NCI-H2107 (cell line): ENCODE results near the gene MAP3K21.

ENCODE experiments used
- DNase-seq: peaks from one replicate; lab custom pipeline; 2025; lab: John Stamatoyannopoulos, UW

The MAP3K21 gene

DNA sequence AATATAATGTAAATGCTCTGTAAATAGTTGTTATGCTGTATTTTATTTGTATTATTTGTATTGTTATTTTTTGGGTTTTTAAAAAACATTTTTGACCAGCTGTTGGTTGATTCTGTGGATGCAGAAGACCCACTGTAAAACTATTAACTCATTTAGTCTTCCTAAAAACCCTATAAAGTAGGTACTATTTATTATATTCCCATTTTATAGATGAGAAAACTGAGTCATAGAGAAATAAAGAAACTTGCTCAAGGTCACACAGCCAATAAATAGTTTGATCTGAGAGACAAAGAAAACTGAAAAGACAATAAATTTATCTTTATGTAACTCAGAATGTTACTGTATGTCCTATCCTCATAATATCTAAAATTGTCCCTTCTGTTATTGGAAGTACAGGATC lies 1.2 kb upstream of the MAP3K21 start:
- DNase-seq, result no peak

DNA sequence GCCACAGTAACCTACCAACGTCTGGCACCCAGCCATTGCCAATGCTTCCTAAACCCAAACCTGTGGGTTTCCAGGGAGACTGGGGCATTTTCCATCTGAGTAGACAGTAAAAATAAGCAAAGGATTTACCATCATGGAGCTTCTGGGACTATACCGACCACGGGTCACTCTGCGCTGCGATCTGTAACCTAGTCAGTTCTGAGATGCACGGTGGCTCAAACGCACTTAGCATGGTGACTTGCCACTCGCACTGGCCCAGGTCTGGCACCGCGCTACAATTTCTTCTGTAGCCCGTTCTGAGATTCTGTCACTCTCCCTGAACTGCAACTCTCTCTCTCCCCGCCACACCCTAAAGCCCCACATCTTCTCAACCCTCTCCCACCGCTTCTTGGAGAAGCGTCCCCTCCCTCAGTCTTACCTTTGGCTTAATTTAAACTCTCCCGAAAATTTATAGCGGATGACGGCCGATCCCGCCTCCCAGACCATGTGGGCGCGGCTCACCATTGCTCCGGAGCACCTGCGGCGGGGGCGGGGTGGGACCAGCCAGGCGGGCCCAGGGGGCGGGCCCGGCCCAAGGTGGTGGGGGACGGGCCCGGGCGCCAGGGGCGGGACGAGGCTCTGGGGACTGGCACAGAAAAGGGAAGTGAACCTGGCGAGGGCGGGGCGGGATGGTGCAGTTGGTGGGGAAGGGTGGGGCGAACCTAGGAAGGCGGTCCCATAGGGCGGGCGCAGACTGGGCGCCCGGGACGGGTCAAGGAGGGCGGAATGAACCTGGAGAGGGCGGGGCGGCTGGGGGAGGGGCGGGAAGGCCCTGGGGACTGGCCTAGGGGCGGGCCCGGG lies 493 bp upstream of the MAP3K21 start:
- DNase-seq, result peak; percentile 95

DNA sequence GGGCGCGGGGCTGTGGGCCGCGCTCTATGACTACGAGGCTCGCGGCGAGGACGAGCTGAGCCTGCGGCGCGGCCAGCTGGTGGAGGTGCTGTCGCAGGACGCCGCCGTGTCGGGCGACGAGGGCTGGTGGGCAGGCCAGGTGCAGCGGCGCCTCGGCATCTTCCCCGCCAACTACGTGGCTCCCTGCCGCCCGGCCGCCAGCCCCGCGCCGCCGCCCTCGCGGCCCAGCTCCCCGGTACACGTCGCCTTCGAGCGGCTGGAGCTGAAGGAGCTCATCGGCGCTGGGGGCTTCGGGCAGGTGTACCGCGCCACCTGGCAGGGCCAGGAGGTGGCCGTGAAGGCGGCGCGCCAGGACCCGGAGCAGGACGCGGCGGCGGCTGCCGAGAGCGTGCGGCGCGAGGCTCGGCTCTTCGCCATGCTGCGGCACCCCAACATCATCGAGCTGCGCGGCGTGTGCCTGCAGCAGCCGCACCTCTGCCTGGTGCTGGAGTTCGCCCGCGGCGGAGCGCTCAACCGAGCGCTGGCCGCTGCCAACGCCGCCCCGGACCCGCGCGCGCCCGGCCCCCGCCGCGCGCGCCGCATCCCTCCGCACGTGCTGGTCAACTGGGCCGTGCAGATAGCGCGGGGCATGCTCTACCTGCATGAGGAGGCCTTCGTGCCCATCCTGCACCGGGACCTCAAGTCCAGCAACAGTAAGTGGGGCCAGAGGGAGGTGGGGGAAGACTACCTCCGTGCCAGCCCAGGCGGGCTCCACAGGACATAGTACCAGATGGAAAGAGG lies 808 bp downstream of the MAP3K21 start:
- peak; percentile 72 for DNase-seq

DNA sequence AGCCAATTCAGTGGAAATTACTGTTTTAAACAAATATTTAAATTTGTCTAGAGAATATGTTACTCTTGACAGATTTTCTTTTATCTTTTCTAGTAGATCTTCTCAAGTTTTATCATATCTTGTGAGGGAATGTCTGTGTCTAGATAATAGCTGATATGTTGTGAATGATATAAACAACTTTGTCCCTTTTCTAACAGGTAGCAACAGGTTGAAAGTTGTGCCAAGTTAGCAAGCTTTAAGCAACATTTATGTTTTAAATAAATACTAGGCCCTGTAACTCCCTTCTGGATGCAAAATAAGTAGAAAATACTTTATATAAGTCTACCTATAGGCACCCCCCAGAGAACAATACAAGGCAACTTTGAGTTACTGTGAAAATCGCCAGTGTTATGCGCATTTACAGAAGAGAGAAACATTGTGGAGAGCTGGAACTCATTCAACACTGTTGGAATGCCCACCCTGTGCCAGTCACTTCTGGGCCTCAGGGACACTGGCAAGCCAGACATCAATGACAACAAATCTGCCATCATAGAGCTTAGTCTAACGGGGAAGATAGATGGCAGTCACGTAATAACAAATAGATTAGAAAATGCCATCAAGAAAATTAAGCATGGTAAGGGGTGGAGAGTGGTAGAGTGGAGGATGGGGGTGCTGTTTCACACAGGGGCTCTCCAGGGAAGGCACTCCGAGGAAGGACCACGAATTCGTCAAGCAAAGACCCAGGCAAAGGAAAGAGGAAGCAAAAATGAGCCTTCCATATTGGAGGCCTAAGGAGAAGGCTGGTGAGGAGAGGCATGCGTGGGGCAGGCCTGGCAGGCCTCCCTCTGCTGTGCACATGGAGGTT lies 4.4 kb downstream of the MAP3K21 start:
- no peak for DNase-seq

GRCh38 chr1:233333086-233333485 lies 5.6 kb downstream of the MAP3K21 start:
- no peak for DNase-seq

GRCh38 chr1:233334092-233334491 lies 6.6 kb downstream of the MAP3K21 start:
- DNase-seq, result no peak

DNA sequence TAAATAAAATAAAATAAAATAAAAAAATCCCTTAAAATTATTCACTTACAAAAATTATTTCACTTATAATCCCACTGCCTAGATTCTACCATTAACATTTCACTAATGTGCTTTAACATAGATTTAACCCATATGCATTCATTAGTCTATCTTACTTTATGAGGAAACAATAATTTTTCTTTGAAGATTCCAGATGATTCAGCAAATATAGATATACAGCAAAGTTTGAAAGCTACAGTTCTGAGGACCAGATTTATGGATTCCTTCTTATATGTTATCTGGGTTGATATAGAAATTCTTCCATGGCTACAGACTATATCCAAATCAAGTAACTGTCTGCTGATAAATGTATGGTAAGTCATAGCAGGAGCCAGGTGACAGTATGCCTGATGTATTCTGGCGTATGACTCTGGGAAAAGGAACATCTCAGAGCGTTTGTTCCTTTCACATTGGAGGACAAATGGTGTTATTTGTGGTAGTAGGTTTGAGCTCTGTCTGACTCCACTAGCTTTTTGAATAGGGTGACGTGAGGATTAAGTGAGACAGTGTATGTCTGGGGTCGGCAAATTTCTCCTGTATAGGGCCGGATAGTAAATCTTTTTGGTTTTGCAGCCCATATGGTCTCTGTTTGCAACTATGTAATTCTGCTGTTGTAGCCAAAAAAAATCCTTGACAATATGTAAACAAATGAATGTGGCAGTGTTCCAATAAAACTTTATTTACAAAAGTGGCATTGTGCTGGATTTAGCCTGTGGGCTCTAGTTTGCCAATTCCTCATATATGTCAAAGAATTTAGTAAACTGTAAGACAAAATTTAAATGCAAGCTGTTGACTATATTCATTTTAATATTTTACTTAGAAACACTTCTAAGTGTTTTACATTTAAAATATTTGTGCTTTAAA lies 9.3 kb downstream of the MAP3K21 start:
- DNase-seq, result no peak

GRCh38 chr1:233337505-233337904 lies 10.0 kb downstream of the MAP3K21 start:
- no peak for DNase-seq

GRCh38 chr1:233338102-233338501 lies 10.6 kb downstream of the MAP3K21 start:
- no peak for DNase-seq

GRCh38 chr1:233340031-233340555 lies 12.6 kb downstream of the MAP3K21 start:
- DNase-seq, result no peak

- no peak for DNase-seq
These were observed 13.5 kb downstream of the MAP3K21 start for GRCh38 chr1:233340966-233341516.

DNA sequence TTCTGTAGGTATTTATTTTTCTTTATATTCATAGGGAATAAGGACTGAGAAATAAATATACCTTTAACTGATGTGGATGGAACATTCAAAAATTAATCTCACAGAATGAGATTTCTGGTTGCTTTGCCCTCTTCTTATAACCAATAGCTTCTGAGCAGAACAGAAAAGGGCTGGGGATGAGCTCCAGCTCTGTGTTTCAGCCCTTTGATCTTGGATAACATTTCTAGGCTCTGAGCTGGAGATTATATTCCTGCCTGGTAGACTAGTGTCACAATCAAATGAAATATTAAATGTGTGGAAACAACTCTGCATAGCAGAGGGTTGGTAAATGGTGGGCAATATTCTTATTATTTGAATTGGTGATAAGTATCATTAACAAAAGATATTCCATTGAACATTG lies 14.6 kb downstream of the MAP3K21 start:
- DNase-seq, result no peak

GRCh38 chr1:233343262-233343661 lies 15.7 kb downstream of the MAP3K21 start:
- no peak for DNase-seq

- no peak for DNase-seq
These were observed 19.8 kb downstream of the MAP3K21 start for GRCh38 chr1:233347338-233347737.

DNA sequence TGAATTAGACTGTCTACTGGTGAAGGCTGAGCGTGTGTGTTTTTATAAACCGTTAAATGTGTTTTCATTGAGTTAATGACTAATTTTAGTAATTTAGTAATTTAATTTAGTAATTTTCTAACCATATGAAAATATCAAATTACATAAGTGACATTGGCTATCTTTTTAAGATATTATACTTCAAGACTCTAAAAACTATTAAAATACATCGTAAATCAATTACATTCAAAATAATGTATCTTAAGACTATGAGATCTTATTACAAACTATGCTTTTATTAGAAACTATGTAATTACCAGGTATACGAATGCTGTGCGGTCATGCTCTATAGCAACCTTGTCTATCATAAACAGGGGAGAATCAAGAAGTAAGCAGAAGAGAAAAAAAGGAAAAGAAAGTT lies 21.6 kb downstream of the MAP3K21 start:
- DNase-seq, result no peak

- no peak for DNase-seq
These were observed 27.5 kb downstream of the MAP3K21 start for GRCh38 chr1:233354983-233355382.

DNA sequence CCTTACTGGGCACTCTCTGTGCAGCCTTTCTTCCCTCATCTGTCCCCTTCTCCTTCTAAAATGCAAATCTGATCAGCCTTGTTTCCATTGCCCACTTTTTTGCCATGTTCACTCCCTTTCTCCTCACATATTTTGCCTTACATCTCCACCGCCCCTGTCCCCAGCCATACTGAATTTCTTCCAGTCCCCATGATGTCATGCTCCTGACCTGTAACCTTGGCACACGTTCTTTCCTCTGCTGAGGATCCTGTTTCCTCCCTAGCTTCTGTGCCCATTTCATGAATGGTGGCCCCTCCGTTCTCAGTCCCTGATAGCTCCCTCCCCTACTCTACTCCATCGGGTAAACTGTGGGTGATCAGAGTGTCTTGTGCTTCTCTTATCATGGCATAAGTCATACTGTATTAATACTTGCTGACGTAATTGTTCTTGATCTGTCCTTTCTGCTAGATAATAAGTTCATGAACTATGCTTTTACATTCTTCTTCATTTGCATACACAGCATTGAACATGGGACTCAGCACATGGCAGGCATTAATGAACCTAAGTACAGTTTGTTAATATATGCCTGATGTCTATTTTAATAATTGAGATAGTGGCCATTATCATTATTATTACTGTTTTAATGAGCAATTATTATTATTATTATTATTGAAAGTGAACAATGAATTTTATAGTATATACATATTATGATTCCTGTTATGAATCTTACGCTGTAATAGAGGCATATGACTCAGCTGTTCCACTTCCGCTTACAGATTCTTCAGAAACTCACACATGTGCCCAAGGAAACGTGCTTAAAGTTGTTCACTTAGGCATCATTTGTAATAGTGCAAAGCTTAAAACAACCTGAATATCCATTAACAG lies 28.5 kb downstream of the MAP3K21 start:
- DNase-seq, result no peak

DNA sequence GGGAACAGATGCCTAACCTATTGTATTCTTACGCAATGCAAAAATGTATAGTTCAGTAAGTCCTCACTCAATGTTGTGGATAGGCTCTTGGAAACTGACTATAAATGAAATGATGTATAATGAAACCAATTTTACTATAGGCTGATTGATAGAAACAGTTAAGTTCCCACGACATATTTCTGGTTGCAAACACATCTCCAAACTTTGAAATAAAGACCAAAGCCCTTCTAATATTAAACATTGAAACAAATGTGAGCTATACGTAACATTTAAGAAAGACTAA lies 29.1 kb downstream of the MAP3K21 start:
- DNase-seq, result no peak

GRCh38 chr1:233357595-233358397 lies 30.3 kb downstream of the MAP3K21 start:
- no peak for DNase-seq
